PC-3 (cell line): ENCODE results near the gene RALGAPA1. TPM values are rescaled to one million over a fixed set of nuclear protein-coding genes. Genes with fewer than 3 reads are reported as not detected.

Source experiments
- ATAC-seq: fragments of 200-7000 bp; cut with Tn5 transposase; 2 replicates; pipeline ENCODE4 v1.9.1; 2020; ENCODE audit warnings: mild to moderate bottlenecking, moderate library complexity
- BruUV-seq: library from RNA; stranded (reverse); fragments of 400-500 nt; replicated peaks from 2 replicates; lab custom pipeline; 2021; lab: Mats Ljungman, UMichigan
- CTCF ChIA-PET: fragments of 300-600 bp; sonication (Branson Sonifier 250); formaldehyde crosslinking; loops from one replicate; lab custom pipeline; 2022; ENCODE audit warnings: antibody characterized with exemption; lab: Charles Lee
- POLR2A ChIA-PET: fragments of 300-600 bp; sonication (Branson Sonifier 250); formaldehyde crosslinking; loops from one replicate; lab custom pipeline; 2022; ENCODE audit warnings: antibody characterized with exemption; ENCODE audit not compliant: unreplicated experiment; lab: Charles Lee
- DNase-seq: peaks from one replicate; pipeline ENCODE4 v3.0.0-alpha.2; 2015
- H2AFZ ChIP-seq: fragments of 300-600 bp; sonication (generic); 2 replicates; pipeline ENCODE4 v1.6.0; 2016; ENCODE audit warnings: antibody characterized with exemption, low read length
- H3F3A ChIP-seq: fragments of 300-600 bp; sonication (generic); one replicate; pipeline ENCODE4 v1.6.0; 2017; ENCODE audit warnings: antibody characterized with exemption, low read length, control low read depth, mild to moderate bottlenecking; ENCODE audit not compliant: unreplicated experiment
- H3K27ac ChIP-seq: fragments of 300-600 bp; sonication (generic); 2 replicates; pipeline ENCODE4 v1.5.1; 2016; ENCODE audit warnings: mild to moderate bottlenecking, low read length
- H3K27me3 ChIP-seq: fragments of 300-600 bp; sonication (generic); 2 replicates; pipeline ENCODE4 v1.6.1; 2016; ENCODE audit warnings: low read length, mixed read lengths
- H3K36me3 ChIP-seq: fragments of 300-600 bp; sonication (generic); 2 replicates; pipeline ENCODE4 v1.6.1; 2016; ENCODE audit warnings: low read depth, mixed run types, low read length, mixed read lengths
- H3K4me1 ChIP-seq: fragments of 300-600 bp; sonication (generic); 2 replicates; pipeline ENCODE4 v1.5.1; 2016; ENCODE audit warnings: low read length; ENCODE audit not compliant: insufficient read depth
- H3K4me2 ChIP-seq: fragments of 300-600 bp; sonication (generic); 2 replicates; pipeline ENCODE4 v1.6.0; 2016; ENCODE audit warnings: low read length
- H3K4me3 ChIP-seq: fragments of 300-600 bp; sonication (generic); 2 replicates; pipeline ENCODE4 v1.5.1; 2016; ENCODE audit warnings: mild to moderate bottlenecking, low read length, mixed read lengths
- H3K79me2 ChIP-seq: fragments of 300-600 bp; sonication (generic); 2 replicates; pipeline ENCODE4 v1.6.1; 2017; ENCODE audit warnings: low read length, mixed read lengths
- H3K9ac ChIP-seq: fragments of 300-600 bp; sonication (generic); 2 replicates; pipeline ENCODE4 v1.6.0; 2016; ENCODE audit warnings: mild to moderate bottlenecking, low read length
- H3K9me2 ChIP-seq: fragments of 300-600 bp; sonication (generic); replicated peaks from 2 replicates; pipeline ENCODE4 v1.6.1; 2016; ENCODE audit warnings: mixed run types, low read length, mixed read lengths
- H3K9me3 ChIP-seq: fragments of 300-600 bp; sonication (generic); 2 replicates; pipeline ENCODE4 v1.6.1; 2016; ENCODE audit warnings: low read length, mixed read lengths
- H4K20me1 ChIP-seq: fragments of 300-600 bp; sonication (generic); 2 replicates; pipeline ENCODE4 v1.6.1; 2016; ENCODE audit warnings: low read length, mixed read lengths
- EZH2 ChIP-seq: fragments of 300-600 bp; sonication (generic); IDR thresholded peaks from one replicate; pipeline ENCODE4 v1.6.1; 2017; ENCODE audit warnings: antibody characterized with exemption, mild to moderate bottlenecking, low read length; ENCODE audit not compliant: unreplicated experiment
- EZH2phosphoT487 ChIP-seq: fragments of 300-600 bp; sonication (generic); IDR thresholded peaks from 2 replicates; pipeline ENCODE4 v1.6.1; 2018; ENCODE audit warnings: mild to moderate bottlenecking, antibody characterized with exemption, low read length, borderline replicate concordance
- intact Hi-C: fragments of 100-400 bp; cut with micrococcal nuclease; formaldehyde crosslinking; loops from 2 replicates; pipeline ENCODE4 v1.9.0; 2023
- total RNA-seq: library from RNA; depleted of rRNA; stranded (reverse); fragments of >200 nt; gene quantifications from 2 replicates; pipeline ENCODE4 v1.2.3, GENCODE V29; 2014
- TF ChIP-seq, protein P1 (sequence below): fragments of 300-600 bp; sonication (generic); conservative IDR thresholded peaks from 2 replicates; pipeline ENCODE4 v1.5.1; 2017; ENCODE audit warnings: antibody characterized with exemption, low read depth, mild to moderate bottlenecking, low read length

Gene RALGAPA1
- total RNA-seq, 1 experiment from 2014 or later = 20.3 TPM

DNA sequence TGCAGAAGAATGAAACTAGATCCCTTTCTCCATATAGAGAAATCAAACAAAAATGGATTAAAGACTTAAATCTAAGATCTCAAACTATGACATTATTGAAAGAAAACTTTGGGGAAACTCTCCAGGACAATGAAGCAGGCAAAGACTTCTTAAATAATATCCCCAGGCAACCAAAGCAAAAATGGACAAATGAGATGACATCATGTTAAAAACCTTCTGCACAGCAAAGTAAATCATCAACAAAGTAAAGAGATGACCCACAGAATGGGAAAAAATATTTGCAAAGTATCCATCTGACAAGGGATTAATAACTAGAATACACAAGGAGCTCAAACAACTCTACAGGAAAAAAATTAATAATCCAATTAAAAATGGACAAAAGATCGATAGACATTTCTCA, 101.0 kb downstream of the RALGAPA1 start:
- intact Hi-C loops = no loop called here
- no peaks in the 10 kb centered on the region for H3K4me1 ChIP-seq
- DNase-seq = no peak
- H3K27ac ChIP-seq = no peak overlapping the region
- no peak overlapping the region for H2AFZ ChIP-seq
- no peak overlapping the region for H3K4me2 ChIP-seq
- H3K9me2 ChIP-seq = no peaks in the 10 kb centered on the region
- H3F3A ChIP-seq = no peaks in the 10 kb centered on the region
- no peaks in the 10 kb centered on the region for H4K20me1 ChIP-seq
- TF ChIP-seq EZH2 = no peak
- POLR2A ChIA-PET = no interaction called here
- H3K9ac ChIP-seq = no peak overlapping the region
- H3K9me3 ChIP-seq = no peaks in the 10 kb centered on the region
- 0 out of 2 replicates have a peak, but pooled peaks cover 6% of the 10 kb centered on the region for H3K36me3 ChIP-seq
- CTCF ChIA-PET = no interaction called here
- no peak overlapping the region for H3K4me3 ChIP-seq
- no peak for ATAC-seq
- no peaks in the 10 kb centered on the region for H3K27me3 ChIP-seq
- no TSS peak for BruUV-seq
- no peaks in the 10 kb centered on the region for H3K79me2 ChIP-seq

DNA sequence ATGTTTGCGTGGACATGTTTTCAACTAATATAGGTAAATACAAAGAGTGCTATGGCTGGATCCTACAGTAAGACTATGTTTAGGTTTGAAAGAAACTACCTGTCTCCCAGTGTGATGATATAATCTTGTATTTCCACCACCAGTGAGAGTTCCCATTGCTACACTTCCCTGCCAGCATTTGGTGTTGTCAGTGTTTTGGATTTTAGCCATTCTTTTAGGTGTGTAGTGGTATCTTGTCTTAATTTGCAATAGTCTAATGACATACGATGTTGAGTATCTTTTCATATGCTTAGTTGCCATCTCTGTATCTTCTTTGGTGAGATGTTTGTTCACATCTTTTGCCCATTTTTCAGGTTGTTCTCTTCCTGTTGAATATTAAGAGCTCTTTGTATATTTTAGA, 103.5 kb downstream of the RALGAPA1 start:
- Histone ChIP-seq H3K9me3 (no peaks in the 10 kb centered on the region), H3K4me3 (no peak overlapping the region), H3F3A (no peaks in the 10 kb centered on the region), H3K27ac (no peak overlapping the region), H3K9ac (no peak overlapping the region), H3K4me1 (no peaks in the 10 kb centered on the region), H3K79me2 (no peaks in the 10 kb centered on the region), H2AFZ (no peak overlapping the region), H4K20me1 (no peaks in the 10 kb centered on the region), H3K9me2 (no peaks in the 10 kb centered on the region), H3K36me3 (0 out of 2 replicates have a peak, but pooled peaks cover 3% of the 10 kb centered on the region), H3K4me2 (no peak overlapping the region), H3K27me3 (no peaks in the 10 kb centered on the region)
- DNase-seq = no peak
- CTCF ChIA-PET = no interaction called here
- no peak for ATAC-seq
- BruUV-seq = no TSS peak
- TF ChIP-seq, protein P1, sequence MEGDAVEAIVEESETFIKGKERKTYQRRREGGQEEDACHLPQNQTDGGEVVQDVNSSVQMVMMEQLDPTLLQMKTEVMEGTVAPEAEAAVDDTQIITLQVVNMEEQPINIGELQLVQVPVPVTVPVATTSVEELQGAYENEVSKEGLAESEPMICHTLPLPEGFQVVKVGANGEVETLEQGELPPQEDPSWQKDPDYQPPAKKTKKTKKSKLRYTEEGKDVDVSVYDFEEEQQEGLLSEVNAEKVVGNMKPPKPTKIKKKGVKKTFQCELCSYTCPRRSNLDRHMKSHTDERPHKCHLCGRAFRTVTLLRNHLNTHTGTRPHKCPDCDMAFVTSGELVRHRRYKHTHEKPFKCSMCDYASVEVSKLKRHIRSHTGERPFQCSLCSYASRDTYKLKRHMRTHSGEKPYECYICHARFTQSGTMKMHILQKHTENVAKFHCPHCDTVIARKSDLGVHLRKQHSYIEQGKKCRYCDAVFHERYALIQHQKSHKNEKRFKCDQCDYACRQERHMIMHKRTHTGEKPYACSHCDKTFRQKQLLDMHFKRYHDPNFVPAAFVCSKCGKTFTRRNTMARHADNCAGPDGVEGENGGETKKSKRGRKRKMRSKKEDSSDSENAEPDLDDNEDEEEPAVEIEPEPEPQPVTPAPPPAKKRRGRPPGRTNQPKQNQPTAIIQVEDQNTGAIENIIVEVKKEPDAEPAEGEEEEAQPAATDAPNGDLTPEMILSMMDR = no peak
- TF ChIP-seq EZH2 = no peak
- TF ChIP-seq EZH2phosphoT487 = no peak
- intact Hi-C loops = no loop called here
- POLR2A ChIA-PET = no interaction called here

DNA sequence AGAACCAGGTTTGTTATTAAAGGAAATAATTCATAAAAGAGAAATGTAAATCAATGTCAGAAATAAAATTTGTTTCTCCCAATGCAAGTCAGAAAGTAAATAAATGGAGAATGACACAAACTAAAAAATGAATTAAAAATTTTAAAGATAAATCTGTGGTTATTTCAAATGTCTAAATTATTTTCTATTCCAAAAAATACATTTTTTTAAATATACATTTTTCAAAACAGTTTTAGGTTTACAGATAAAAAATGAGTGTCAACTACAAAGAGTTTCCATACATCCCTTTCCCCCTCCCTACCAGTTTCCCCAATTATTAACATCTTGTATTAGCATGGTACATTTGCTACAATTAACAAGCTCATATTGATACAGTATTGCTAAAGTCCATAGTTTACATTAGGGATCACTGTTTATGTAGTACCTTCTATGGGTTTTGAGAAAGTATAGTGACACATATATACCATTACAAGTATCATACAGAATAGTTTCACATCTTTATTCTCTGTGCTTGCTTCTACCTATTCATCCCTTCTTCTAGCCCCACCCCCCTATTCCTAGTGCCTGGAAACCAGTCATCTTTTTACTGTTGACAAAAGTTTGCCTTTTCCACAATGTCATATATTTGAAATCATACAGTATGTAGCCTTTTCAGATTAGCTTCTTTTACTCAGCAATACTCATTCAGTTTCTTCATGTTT, 104.2 kb downstream of the RALGAPA1 start:
- Histone ChIP-seq H3K27me3 (no peaks in the 10 kb centered on the region), H3K4me2 (no peak overlapping the region), H3K27ac (no peak overlapping the region), H4K20me1 (no peaks in the 10 kb centered on the region), H3K9me3 (no peaks in the 10 kb centered on the region), H3K9ac (no peak overlapping the region), H3K9me2 (no peaks in the 10 kb centered on the region), H3K36me3 (0 out of 2 replicates have a peak, but pooled peaks cover 3% of the 10 kb centered on the region), H3F3A (no peaks in the 10 kb centered on the region), H2AFZ (no peak overlapping the region), H3K4me3 (no peak overlapping the region), H3K79me2 (no peaks in the 10 kb centered on the region), H3K4me1 (no peaks in the 10 kb centered on the region)
- no TSS peak for BruUV-seq
- intact Hi-C loops = no loop called here
- no peak for ATAC-seq
- ChIA-PET CTCF (no interaction called here), POLR2A (no interaction called here)
- no peak for DNase-seq
- no peak for TF ChIP-seq EZH2
- TF ChIP-seq, protein P1 = no peak
- TF ChIP-seq EZH2phosphoT487 = no peak
